GM12892 (cell line): Measurements from ENCODE around the gene TPSD1.
"Not testable (repeated sequence)": the region's sequence is repeated elsewhere in the genome, so short reads cannot be mapped to it uniquely, and the experiment has no call there.

Experiments
- DNase-seq: peaks from one replicate; pipeline ENCODE4 v3.0.0; 2011; ENCODE audit not compliant: insufficient read length
- FAIRE-seq: peaks from 2 replicates; lab custom pipeline; 2011; peaks lifted over from hg19 to GRCh38; lab: Jason Lieb, UNC
- POLR2A ChIP-seq: IDR thresholded peaks from 2 replicates; pipeline ENCODE4 v1.6.1; 2011; ENCODE audit warnings: low read depth, low read length, control low read depth
- POLR2AphosphoS5 ChIP-seq: IDR thresholded peaks from 2 replicates; pipeline ENCODE4 v1.6.1; 2011; ENCODE audit warnings: low read depth, low read length, control low read depth
- TAF1 ChIP-seq: IDR thresholded peaks from 2 replicates; pipeline ENCODE4 v1.6.1; 2011; ENCODE audit warnings: low read depth, mild to moderate bottlenecking, control low read depth, low read length, borderline replicate concordance

Gene TPSD1

DNA sequence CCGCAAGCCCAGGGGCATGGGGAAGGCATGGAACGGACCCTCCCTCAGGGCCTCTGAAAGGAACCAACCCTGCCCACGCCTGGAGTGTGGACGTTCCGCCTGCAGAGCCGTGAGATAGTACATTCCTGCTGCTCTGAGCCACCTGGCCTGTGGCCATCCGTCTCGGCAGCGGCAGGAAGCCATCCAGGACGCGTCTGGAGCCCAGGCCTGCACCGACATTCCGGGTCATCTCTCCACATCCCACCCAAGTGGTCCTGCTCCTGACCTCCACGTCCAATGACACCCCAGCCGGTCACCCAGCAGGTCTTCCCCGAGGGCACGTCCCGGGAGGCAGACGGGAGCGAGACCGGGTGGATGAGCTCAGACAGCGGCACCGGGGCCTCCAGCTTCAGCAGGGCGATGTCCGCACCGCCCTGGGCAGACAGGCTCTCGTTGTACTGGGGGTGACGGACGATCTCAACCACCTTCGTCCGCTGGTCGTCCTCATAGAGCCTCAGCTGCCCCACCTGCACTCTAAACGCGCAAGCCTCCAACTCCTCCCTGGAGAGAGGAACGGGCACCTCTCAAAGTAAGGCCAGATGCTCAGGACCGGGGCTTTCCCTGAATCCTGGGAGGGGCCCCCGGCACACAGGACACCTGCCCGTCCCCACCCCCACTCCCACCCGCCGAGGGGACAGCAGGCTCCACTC lies 32.3 kb downstream of the TPSD1 start:
- no peak for DNase-seq
- no peak for TF ChIP-seq POLR2AphosphoS5
- no peak for TF ChIP-seq POLR2A
- TF ChIP-seq TAF1 = no peak
- FAIRE-seq = no peak

- no peak for TF ChIP-seq POLR2AphosphoS5
- TF ChIP-seq POLR2A = no peak
- no peak for TF ChIP-seq TAF1
- FAIRE-seq (no peak), DNase-seq (no peak)
Measured at GRCh38 chr16:1288813-1289476, 33.1 kb downstream of the TPSD1 start.

GRCh38 chr16:1289477-1289866 lies 33.6 kb downstream of the TPSD1 start:
- DNase-seq = no peak
- no peak for FAIRE-seq
- TF ChIP-seq POLR2A (no peak), POLR2AphosphoS5 (no peak)

DNA sequence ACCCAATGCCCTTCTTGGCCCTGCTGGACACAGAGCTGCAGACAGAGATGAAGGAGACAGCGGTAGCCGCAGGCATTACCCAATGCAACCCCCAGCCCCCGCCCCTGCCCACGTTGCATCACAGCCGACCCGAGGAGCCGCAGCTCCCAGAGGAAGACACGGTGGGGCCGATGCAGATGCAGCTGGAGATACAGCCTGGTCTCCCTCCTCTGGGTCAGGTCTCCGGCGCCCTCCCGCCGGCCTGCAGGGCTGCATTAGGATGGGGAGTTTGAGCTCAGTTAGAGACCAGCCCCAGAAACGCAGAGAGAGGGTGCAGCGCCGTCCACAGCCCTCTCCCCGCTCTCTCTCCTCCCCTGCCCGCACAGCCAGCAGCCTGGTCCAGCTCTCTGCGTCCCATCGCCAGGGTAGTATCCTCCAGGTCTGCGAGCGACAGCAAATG lies 34.2 kb downstream of the TPSD1 start:
- no peak for FAIRE-seq
- DNase-seq = no peak
- TF ChIP-seq POLR2AphosphoS5 = no peak
- TF ChIP-seq POLR2A = no peak
- no peak for TF ChIP-seq TAF1

DNA sequence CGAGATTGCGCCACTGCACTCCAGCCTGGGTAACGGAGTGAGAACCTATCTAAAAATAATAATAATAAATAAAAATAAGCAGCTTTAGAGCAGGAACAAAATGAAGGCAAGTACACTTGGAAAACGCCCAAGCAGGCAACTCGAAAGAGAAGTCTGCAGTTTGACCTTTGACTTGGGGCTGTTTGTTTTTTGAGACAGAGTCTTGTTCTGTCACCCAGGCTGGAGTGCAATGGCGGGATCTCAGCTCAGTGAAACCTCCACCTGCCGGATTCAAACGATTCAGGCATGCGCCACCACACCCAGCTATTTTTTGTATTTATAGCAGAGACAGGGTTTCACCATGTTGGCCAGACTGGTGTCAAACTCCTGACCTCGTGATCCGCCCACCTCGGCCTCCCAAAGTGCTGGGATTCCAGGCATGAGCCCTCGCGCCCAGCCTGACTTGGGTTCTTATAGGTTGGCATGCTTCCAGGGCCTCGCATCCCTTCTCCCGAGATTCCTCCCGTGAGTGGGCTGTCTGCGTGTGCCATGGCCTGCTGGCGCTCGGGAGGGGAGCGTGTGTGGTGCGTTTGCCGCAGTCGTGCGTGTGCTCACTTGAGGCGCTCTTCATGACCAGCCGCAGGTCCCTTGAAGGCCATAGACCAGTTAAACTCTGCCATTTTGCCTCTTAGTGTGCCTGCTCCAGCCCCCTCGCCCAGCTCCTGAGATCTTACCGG lies 35.1 kb downstream of the TPSD1 start:
- no peak for TF ChIP-seq POLR2A
- TF ChIP-seq TAF1 = no peak
- no peak for TF ChIP-seq POLR2AphosphoS5
- FAIRE-seq (no peak), DNase-seq (no peak)

DNA sequence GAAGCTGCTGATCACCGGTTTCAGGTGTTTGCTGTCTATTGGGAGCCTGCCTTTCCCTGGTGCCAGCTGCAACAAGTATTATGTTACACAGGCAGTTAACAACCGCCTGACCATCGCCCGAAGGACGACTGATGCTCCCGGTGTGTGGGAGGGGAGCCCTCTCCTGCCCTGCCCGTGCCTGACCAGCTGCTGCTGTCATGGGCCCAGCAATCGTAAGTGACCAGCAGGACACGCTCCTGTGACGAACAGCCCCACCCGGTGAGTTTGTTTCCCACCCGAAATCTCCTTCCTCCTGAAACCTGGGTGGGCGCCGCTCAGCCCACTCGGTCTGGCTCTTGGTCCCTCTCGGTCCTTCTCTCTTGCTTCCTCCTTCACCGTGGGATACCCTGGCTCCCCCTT lies 35.7 kb downstream of the TPSD1 start:
- FAIRE-seq (no peak), DNase-seq (no peak)
- TF ChIP-seq POLR2A = no peak
- no peak for TF ChIP-seq TAF1
- TF ChIP-seq POLR2AphosphoS5 = no peak

GRCh38 chr16:1292208-1292607 lies 36.3 kb downstream of the TPSD1 start:
- not testable (repeated sequence) for DNase-seq, FAIRE-seq

DNA sequence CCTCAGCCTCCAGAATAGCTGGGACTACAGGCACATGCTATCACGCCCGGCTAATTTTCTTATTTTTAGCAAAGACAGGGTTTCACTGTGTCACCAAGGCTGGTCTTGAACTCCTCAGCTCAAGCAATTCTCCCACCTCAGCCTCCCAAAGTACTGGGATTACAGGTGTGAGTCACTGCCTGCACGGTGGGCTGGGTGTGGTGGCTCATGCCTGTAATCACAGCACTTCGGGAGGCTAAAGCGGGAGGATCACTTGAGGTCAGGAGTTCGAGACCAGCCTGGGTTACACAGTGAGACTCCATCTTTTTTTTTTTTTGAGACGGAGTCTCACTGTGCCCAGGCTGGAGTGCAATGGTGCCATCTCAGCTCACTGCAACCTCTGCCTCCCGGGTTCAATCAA lies 36.9 kb downstream of the TPSD1 start:
- not testable (repeated sequence) for FAIRE-seq, DNase-seq

GRCh38 chr16:1293921-1294656 lies 38.2 kb downstream of the TPSD1 start:
- FAIRE-seq (no peak), DNase-seq (no peak)
- TF ChIP-seq POLR2A = no peak
- no peak for TF ChIP-seq POLR2AphosphoS5
- TF ChIP-seq TAF1 = no peak

GRCh38 chr16:1295465-1295864 lies 39.6 kb downstream of the TPSD1 start:
- TF ChIP-seq POLR2A = no peak
- no peak for TF ChIP-seq TAF1
- no peak for TF ChIP-seq POLR2AphosphoS5
- no peak for FAIRE-seq
- no peak for DNase-seq

GRCh38 chr16:1296688-1297017 lies 40.8 kb downstream of the TPSD1 start:
- FAIRE-seq = not testable (repeated sequence)

DNA sequence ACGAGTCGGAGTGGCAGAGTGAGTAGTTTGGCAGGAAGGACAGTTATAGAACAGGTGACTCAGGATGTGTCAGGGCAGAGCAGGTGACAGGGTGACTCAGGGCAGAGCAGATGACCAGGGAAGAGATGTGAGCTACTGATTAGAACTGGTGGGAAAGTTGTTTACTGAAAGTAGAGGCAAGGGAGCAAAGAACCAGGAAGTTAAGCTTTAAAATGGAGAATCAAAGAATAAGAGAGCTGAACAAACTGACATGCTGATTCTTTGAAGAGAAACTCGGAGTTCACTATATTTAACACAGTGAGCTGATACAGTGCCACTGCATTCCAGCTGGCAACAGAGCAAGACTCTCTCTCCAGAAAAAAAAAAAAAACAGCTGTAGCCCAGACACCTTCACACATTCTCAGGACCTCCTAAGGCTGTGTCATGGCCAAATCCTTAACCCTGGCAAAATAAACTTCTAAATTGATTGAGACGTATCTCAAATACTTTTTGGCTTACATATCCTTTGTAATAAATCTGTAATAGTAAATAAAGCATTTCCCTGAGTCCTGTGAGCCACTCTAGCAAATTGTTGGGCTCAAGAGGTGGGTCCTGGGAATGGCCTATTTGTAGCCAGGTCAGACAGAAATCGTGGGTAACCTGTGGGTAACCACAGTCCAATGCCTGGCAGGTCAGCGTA lies 41.3 kb downstream of the TPSD1 start:
- TF ChIP-seq POLR2A (no peak), TAF1 (no peak)
- DNase-seq (no peak), FAIRE-seq (no peak)

More at GRCh38 chr16:1296688-1297017, 40.8 kb downstream of the TPSD1 start:
- not testable (repeated sequence) for DNase-seq
